Measurements from ENCODE around the gene THEMIS.

The THEMIS gene

GRCh38 chr6:127869183-127869582, 31.7 kb downstream of the THEMIS start:
- no peak for DNase-seq (ENCODE audit: low read depth in 1 of 2, low spot score in 1 of 2)
- Histone ChIP-seq H3K27me3 (ENCODE audit: insufficient read depth, poor library complexity, severe bottlenecking) (no peaks in the 10 kb centered on the region), H3K4me3 (replicated peaks; ENCODE audit: insufficient read depth, low read length) (no peak overlapping the region), H3K27ac (replicated peaks) (no peak overlapping the region)
- TF ChIP-seq GABPA (IDR thresholded peaks at IDR 0.05; ENCODE audit: low read depth): no peak
- TF ChIP-seq REST (IDR thresholded peaks at IDR 0.05; ENCODE audit: insufficient replicate concordance, low read depth): no peak

GRCh38 chr6:127868338-127868737, 32.5 kb downstream of the THEMIS start:
- no peaks in the 10 kb centered on the region for H3K27me3 ChIP-seq (ENCODE audit: insufficient read depth, poor library complexity, severe bottlenecking)
- no peak for TF ChIP-seq REST (IDR thresholded peaks at IDR 0.05; ENCODE audit: insufficient replicate concordance, low read depth)
- TF ChIP-seq CTCF (IDR thresholded peaks at IDR 0.05; ENCODE audit: insufficient read depth, low read length): no peak
- TF ChIP-seq SPI1 (IDR thresholded peaks at IDR 0.05; ENCODE audit: borderline replicate concordance, low read depth): no peak
- no peak for TF ChIP-seq GABPA (IDR thresholded peaks at IDR 0.05; ENCODE audit: low read depth)
- TF ChIP-seq POLR2AphosphoS5 (IDR thresholded peaks at IDR 0.05; ENCODE audit: low read depth): no peak
- no peak overlapping the region for H3K27ac ChIP-seq (replicated peaks)
- no peak for DNase-seq (ENCODE audit: low read depth in 1 of 2, low spot score in 1 of 2)
- H3K4me3 ChIP-seq (replicated peaks; ENCODE audit: insufficient read depth, low read length): no peak overlapping the region

DNA sequence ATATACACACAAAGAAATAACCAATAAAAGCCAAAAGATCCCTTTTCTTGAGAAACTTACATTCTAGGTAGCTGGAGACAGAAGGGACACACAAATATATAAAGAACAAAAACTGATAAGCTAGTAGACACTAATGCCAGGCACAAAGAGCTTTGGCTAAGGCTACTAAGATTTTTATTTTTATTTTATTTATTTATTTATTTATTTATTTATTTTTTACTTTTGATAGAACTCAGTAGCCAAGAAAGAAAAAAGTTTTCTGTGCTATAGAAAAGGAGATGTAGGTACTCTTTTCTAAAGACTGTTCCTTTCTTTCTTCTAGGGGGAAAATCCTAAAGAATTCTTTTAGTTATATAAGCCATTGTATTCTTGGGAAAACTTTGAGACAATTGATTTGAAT, 34.1 kb downstream of the THEMIS start:
- no peak overlapping the region for H3K27ac ChIP-seq (replicated peaks)
- TF ChIP-seq GABPA (IDR thresholded peaks at IDR 0.05; ENCODE audit: low read depth): no peak
- TF ChIP-seq REST (IDR thresholded peaks at IDR 0.05; ENCODE audit: insufficient replicate concordance, low read depth): no peak
- no peak for TF ChIP-seq SPI1 (IDR thresholded peaks at IDR 0.05; ENCODE audit: borderline replicate concordance, low read depth)
- TF ChIP-seq POLR2AphosphoS5 (IDR thresholded peaks at IDR 0.05; ENCODE audit: low read depth): no peak
- no peak for TF ChIP-seq CTCF (IDR thresholded peaks at IDR 0.05; ENCODE audit: insufficient read depth, low read length)
- no peak overlapping the region for H3K4me3 ChIP-seq (replicated peaks; ENCODE audit: insufficient read depth, low read length)
- DNase-seq (ENCODE audit: low read depth in 1 of 2, low spot score in 1 of 2): no peak
- H3K27me3 ChIP-seq (ENCODE audit: insufficient read depth, poor library complexity, severe bottlenecking): no peaks in the 10 kb centered on the region

DNA sequence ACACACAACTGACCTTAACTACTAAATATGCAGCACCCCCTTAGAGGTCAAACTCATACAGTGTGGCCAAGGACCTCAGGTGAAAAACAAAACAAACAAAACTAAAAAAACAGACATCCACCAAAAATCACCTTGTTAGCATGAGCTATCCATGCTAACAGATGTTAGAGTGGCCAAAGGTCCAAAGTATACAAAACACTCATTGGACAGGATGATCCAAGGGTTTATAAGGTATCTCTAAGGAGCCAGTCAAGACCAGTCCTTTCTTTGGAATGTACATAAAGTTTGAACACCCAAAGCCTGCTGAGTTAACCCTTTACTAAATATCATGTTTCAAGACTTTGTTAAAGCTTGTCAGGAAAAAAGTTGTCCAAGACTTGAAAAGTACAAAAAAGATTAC, 35.8 kb downstream of the THEMIS start:
- H3K27ac ChIP-seq (replicated peaks): no peak overlapping the region
- DNase-seq (ENCODE audit: low read depth in 1 of 2, low spot score in 1 of 2): no peak
- no peaks in the 10 kb centered on the region for H3K27me3 ChIP-seq (ENCODE audit: insufficient read depth, poor library complexity, severe bottlenecking)
- H3K4me3 ChIP-seq (replicated peaks; ENCODE audit: insufficient read depth, low read length): no peak overlapping the region
- TF ChIP-seq GABPA (IDR thresholded peaks at IDR 0.05; ENCODE audit: low read depth): no peak
- no peak for TF ChIP-seq SPI1 (IDR thresholded peaks at IDR 0.05; ENCODE audit: borderline replicate concordance, low read depth)
- no peak for TF ChIP-seq REST (IDR thresholded peaks at IDR 0.05; ENCODE audit: insufficient replicate concordance, low read depth)
- no peak for TF ChIP-seq CTCF (IDR thresholded peaks at IDR 0.05; ENCODE audit: insufficient read depth, low read length)
- TF ChIP-seq POLR2AphosphoS5 (IDR thresholded peaks at IDR 0.05; ENCODE audit: low read depth): no peak

Measured in HL-60 (cell line).